Endothelial cell (in vitro differentiated cells): ENCODE measurements around the gene GHRL. TPM values are rescaled to one million over a fixed set of nuclear protein-coding genes. Genes with fewer than 3 reads are reported as not detected.

ENCODE experiments used
- DNase-seq: peaks from one replicate; pipeline ENCODE4 v3.0.0; 2021; ENCODE audit warnings: low spot score
- H3K27ac Mint-ChIP-seq: one replicate; pipeline ENCODE4 v1.8.0; 2021; ENCODE audit warnings: mixed read lengths, inconsistent platforms; ENCODE audit not compliant: unreplicated experiment
- H3K27me3 Mint-ChIP-seq: one replicate; pipeline ENCODE4 v1.8.0; 2021; ENCODE audit warnings: mild to moderate bottlenecking, moderate library complexity, mixed read lengths, inconsistent platforms; ENCODE audit not compliant: unreplicated experiment
- H3K36me3 Mint-ChIP-seq: one replicate; pipeline ENCODE4 v1.8.0; 2021; ENCODE audit warnings: mild to moderate bottlenecking, low read depth, mixed read lengths, inconsistent platforms; ENCODE audit not compliant: unreplicated experiment
- H3K4me1 Mint-ChIP-seq: one replicate; pipeline ENCODE4 v1.8.0; 2021; ENCODE audit warnings: mild to moderate bottlenecking, mixed read lengths, inconsistent platforms; ENCODE audit not compliant: unreplicated experiment
- H3K4me3 Mint-ChIP-seq: one replicate; pipeline ENCODE4 v1.8.0; 2021; ENCODE audit warnings: mild to moderate bottlenecking, mixed read lengths, inconsistent platforms; ENCODE audit not compliant: unreplicated experiment
- H3K9me3 Mint-ChIP-seq: one replicate; pipeline ENCODE4 v1.8.0; 2021; ENCODE audit warnings: mixed read lengths, inconsistent platforms; ENCODE audit not compliant: unreplicated experiment
- total RNA-seq: library from RNA; stranded (reverse); fragmentation: NEBNext Ultra II Directional; extraction: Animal tissue kit (Norgen Biotek cat#: 25700); gene quantifications from one replicate; pipeline ENCODE4 v1.2.1, GENCODE V29; 2021; ENCODE audit not compliant: unreplicated experiment
- TF ChIP-seq, protein P1 (sequence below): fragments of 200-600 bp; sonication (generic); IDR thresholded peaks from one replicate; pipeline ENCODE4 v1.5.0; 2021; ENCODE audit warnings: antibody characterized with exemption; ENCODE audit not compliant: unreplicated experiment

The GHRL gene
- total RNA-seq, 1 donor from 2014 or later = 0.62 TPM

DNA sequence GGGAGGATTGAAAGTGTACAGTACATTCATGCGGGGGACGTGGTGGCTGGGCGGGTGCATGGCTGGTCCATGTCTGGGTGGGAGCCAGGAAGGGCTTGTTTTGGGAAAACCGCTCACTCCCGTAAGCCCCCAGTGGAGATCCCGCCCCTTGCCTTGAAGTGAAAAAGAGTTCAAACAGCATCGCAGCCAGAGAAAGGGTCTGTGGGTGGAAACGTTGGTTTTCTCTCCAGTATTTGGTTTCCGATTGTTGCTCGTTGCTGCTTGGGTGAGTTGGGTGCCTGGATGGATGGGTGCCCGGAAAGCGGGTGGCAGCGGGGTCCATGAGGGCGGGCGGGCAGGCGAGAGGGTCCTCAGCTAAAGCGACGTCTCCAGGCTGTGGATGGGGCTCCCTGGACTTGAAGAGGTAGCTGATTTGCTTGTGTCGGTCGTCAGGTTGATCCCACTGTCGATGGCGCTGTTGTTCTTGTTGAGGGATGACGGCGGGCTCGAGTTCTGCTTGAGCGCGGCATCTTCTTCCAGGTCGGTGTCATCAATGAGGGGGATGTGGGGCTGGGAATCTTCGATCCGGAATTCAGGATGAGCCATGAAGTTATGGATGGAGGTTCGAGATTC, 35.8 kb upstream of the GHRL start:
- H3K27me3 Mint-ChIP-seq = peaks cover 12% of the 10 kb centered on the region
- DNase-seq = no peak
- H3K36me3 Mint-ChIP-seq = peaks cover 4% of the 10 kb centered on the region
- H3K4me3 Mint-ChIP-seq = no peak overlapping the region
- TF ChIP-seq, protein P1, sequence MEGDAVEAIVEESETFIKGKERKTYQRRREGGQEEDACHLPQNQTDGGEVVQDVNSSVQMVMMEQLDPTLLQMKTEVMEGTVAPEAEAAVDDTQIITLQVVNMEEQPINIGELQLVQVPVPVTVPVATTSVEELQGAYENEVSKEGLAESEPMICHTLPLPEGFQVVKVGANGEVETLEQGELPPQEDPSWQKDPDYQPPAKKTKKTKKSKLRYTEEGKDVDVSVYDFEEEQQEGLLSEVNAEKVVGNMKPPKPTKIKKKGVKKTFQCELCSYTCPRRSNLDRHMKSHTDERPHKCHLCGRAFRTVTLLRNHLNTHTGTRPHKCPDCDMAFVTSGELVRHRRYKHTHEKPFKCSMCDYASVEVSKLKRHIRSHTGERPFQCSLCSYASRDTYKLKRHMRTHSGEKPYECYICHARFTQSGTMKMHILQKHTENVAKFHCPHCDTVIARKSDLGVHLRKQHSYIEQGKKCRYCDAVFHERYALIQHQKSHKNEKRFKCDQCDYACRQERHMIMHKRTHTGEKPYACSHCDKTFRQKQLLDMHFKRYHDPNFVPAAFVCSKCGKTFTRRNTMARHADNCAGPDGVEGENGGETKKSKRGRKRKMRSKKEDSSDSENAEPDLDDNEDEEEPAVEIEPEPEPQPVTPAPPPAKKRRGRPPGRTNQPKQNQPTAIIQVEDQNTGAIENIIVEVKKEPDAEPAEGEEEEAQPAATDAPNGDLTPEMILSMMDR = no peak
- H3K27ac Mint-ChIP-seq = peak overlapping the region; percentile 72
- H3K4me1 Mint-ChIP-seq = peaks cover 26% of the 10 kb centered on the region
- H3K9me3 Mint-ChIP-seq = no peaks in the 10 kb centered on the region

DNA sequence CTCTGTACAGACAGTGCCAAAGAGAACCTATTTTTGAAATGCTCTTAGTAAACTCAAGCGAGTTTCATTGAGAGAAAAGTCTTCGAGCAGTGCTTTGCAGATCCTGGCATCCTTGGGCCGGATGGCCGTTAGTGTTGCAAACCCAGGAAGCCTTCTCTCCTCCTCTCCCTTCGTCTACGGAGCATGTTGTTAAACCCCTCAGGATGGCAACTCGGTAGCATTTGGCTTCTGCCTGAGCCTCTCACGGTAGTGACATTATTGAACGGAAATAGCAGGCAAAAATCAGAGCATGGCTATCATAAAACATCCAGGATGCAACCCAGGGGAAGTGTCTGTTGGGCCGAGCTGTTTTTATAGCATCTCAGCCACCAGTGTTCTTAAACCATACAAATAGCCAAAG, 34.8 kb upstream of the GHRL start:
- no peaks in the 10 kb centered on the region for H3K9me3 Mint-ChIP-seq
- TF ChIP-seq, protein P1 = no peak
- peaks cover 4% of the 10 kb centered on the region for H3K36me3 Mint-ChIP-seq
- no peak for DNase-seq
- no peak overlapping the region for H3K27ac Mint-ChIP-seq
- H3K4me3 Mint-ChIP-seq = no peak overlapping the region
- H3K27me3 Mint-ChIP-seq = peaks cover 12% of the 10 kb centered on the region
- H3K4me1 Mint-ChIP-seq = peaks cover 31% of the 10 kb centered on the region

DNA sequence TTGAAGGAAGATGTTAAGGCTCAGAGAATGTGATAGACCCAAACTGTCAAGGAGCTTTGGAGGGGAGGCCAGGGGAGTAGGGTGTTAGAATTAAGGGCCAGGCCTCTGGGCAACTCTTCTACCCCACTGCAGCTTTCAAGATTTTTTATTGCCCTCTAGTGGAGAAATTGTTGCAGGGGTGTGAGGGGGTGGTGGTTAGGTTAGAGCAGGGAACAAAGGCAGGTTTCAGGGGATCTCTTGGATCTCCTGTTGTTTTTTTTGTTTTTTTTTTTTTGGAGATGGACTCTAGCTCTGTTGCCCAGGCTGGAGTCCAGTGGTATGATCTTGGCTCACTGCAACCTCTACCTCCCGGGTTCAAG, 29.6 kb upstream of the GHRL start:
- peak overlapping the region; percentile 72 for H3K27ac Mint-ChIP-seq
- H3K4me3 Mint-ChIP-seq = no peak overlapping the region
- no peak for DNase-seq
- no peaks in the 10 kb centered on the region for H3K9me3 Mint-ChIP-seq
- peaks cover 16% of the 10 kb centered on the region for H3K27me3 Mint-ChIP-seq
- peaks cover 58% of the 10 kb centered on the region for H3K4me1 Mint-ChIP-seq
- H3K36me3 Mint-ChIP-seq = peaks cover 23% of the 10 kb centered on the region
- TF ChIP-seq, protein P1 = peak; percentile 49

DNA sequence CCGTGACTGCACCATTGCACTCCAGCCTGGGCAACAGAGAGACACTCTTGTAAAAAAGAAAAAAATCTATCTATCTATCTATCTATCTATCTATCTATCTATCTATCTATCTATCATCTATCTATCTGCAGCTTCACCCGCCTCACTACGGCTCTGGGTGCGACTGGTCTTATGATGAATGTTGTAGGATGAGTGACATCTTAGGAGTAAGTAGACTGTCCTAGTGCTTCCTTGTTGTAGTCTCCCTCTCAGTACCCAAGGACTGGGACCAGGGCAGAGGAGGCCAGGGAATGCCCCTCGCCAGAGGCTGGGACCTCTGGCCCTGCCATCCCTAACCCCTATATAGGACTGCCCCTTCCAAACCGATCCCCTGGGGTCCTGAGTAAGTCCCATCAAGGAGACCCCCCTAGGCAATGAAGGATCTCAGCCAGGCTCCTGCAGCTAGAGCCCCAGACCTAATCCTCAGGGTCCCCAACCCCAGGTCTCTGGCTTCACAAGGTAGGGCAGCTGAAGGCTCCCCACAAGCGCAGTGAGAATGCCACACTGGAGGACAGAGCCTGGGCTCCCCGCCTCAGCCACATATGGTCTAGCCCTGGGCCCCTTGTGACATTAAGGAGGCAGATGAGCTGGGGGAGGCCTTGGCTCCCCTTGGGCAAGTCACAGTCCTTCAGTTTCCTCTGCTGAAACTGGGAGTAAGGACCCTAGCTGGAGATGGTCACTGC, 29.0 kb upstream of the GHRL start:
- Mint-ChIP-seq H3K4me1 (peaks cover 61% of the 10 kb centered on the region), H3K27ac (peak overlapping the region; percentile 72), H3K27me3 (peaks cover 14% of the 10 kb centered on the region), H3K9me3 (no peaks in the 10 kb centered on the region), H3K36me3 (peaks cover 26% of the 10 kb centered on the region), H3K4me3 (peak overlapping the region; percentile 85)
- no peak for DNase-seq
- TF ChIP-seq, protein P1 = no peak

DNA sequence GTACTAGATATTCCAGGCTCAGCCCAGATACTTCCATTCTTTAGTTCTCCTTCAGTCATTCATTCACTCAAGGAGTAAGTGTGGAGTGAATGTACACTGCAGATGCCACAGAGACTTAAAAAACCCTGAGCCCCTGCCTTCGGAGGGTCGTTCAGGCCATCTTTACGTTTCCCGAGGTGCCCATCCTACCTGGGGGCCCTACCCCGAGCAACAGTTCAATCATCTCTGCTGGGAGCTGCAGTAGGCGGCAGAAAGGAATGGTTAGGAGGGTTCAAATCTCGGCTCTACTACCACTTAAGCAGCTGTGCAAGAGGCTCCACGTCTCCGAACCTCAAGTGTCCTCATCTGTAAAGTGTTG, 27.6 kb upstream of the GHRL start:
- Mint-ChIP-seq H3K9me3 (no peaks in the 10 kb centered on the region), H3K27ac (peak overlapping the region; percentile 95), H3K27me3 (peaks cover 12% of the 10 kb centered on the region), H3K4me1 (peaks cover 68% of the 10 kb centered on the region), H3K36me3 (peaks cover 35% of the 10 kb centered on the region), H3K4me3 (peak overlapping the region; percentile 99)
- DNase-seq = no peak
- TF ChIP-seq, protein P1 = no peak
